NB4 (cell line): Measurements from ENCODE around the gene CERT1.

ENCODE experiments used
- DNase-seq: peaks from one replicate; pipeline ENCODE4 v3.0.0; 2010; ENCODE audit warnings: low read depth
- H3K4me3 ChIP-seq: one replicate; pipeline ENCODE4 v1.5.1; 2011; ENCODE audit warnings: mild to moderate bottlenecking, low read depth, low read length, moderate library complexity
- MYC ChIP-seq: IDR thresholded peaks from 2 replicates; pipeline ENCODE4 v1.6.1; 2011; ENCODE audit warnings: low read depth, low read length
- POLR2A ChIP-seq: IDR thresholded peaks from 2 replicates; pipeline ENCODE4 v1.6.1; 2011; ENCODE audit warnings: mild to moderate bottlenecking; ENCODE audit not compliant: insufficient read length; ENCODE audit errors: extremely low read depth
- TF ChIP-seq, protein P1 (sequence below): IDR thresholded peaks from 2 replicates; pipeline ENCODE4 v1.6.1; 2011; ENCODE audit warnings: low read depth, low read length
- TF ChIP-seq, protein P2 (sequence below): IDR thresholded peaks from one replicate; pipeline ENCODE4 v1.5.1; 2012; ENCODE audit warnings: low read depth, low read length

Gene CERT1

DNA sequence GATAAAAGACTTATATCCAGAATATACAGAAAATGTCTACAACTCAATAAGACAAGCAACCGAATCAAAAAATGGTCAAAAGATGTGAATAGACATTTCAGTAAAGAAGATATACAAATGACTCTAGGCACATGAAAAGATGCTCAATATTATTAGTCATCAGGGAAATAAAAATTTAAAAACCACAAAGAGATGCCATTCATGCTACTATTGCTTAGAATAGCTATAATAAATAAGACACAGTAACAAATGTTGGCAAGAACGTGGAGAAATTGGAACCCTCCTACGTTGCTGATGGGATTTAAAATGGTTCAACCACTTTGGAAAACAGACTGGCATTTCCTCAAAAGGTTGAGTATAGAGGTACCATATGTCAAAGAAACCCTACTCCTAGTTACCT is 40.0 kb upstream of the CERT1 start:
- TF ChIP-seq, protein P1, sequence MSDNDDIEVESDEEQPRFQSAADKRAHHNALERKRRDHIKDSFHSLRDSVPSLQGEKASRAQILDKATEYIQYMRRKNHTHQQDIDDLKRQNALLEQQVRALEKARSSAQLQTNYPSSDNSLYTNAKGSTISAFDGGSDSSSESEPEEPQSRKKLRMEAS: no peak
- TF ChIP-seq MYC (no peak), POLR2A (no peak)
- TF ChIP-seq, protein P2, sequence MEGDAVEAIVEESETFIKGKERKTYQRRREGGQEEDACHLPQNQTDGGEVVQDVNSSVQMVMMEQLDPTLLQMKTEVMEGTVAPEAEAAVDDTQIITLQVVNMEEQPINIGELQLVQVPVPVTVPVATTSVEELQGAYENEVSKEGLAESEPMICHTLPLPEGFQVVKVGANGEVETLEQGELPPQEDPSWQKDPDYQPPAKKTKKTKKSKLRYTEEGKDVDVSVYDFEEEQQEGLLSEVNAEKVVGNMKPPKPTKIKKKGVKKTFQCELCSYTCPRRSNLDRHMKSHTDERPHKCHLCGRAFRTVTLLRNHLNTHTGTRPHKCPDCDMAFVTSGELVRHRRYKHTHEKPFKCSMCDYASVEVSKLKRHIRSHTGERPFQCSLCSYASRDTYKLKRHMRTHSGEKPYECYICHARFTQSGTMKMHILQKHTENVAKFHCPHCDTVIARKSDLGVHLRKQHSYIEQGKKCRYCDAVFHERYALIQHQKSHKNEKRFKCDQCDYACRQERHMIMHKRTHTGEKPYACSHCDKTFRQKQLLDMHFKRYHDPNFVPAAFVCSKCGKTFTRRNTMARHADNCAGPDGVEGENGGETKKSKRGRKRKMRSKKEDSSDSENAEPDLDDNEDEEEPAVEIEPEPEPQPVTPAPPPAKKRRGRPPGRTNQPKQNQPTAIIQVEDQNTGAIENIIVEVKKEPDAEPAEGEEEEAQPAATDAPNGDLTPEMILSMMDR: no peak
- H3K4me3 ChIP-seq: no peak overlapping the region
- no peak for DNase-seq

DNA sequence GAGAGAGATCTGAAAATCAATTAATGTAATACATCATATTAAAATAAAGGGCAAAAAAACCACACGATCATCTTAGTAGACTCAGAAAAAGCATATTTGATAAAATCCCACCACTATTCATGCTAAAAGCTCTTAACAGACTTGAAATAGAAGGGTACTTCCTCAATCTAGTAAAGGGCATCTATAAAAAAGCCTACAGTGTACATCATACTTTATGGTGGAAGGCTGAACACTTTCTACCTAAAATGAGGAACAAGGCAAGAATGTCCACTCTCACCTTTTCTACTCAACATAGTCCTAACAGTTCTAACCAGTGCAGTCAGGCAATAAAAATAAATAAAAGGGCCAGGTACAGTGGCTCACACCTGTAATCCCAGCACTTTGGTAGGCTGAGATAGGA is 39.2 kb upstream of the CERT1 start:
- DNase-seq: peak; percentile 14
- TF ChIP-seq, protein P1: no peak
- TF ChIP-seq, protein P2: no peak
- TF ChIP-seq POLR2A: no peak
- no peak for TF ChIP-seq MYC
- H3K4me3 ChIP-seq: no peak overlapping the region

DNA sequence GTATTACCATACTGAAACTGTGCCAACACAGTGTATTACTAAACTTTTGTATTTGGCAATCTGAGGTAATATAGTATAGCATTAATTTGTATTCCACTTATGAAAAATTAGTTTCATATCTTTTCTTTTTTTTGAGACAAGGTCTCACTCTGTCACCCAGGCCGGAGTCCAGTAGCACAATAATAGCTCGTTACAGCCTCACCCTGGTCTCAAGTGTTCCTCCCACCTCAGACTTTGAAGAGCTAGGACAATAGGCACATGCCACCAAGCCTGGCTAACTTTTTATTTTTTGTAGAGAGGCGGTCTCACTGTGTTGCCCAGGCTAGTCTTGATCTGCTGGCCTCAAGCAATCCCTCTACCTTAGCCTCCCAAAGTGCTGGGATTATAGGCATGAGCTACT is 36.4 kb upstream of the CERT1 start:
- TF ChIP-seq, protein P1: no peak
- TF ChIP-seq MYC: no peak
- TF ChIP-seq, protein P2: no peak
- no peak for TF ChIP-seq POLR2A
- no peak for DNase-seq

DNA sequence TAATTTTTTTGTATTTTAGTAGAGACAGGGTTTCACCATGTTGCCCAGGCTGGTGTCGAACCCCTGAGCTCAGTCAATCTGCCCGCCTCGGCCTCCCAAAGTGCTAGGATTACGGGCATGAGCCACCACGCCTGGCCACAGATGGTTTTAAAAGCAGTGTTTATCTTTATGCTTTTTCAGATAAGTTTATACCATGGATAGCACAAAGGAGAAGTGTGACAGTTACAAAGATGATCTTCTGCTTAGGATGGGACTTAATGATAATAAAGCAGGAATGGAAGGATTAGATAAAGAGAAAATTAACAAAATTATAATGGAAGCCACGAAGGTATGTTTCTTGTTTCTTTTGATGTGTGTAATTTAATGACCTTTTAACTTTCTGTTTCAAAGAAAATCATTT is 35.4 kb upstream of the CERT1 start:
- no peak for DNase-seq
- H3K4me3 ChIP-seq: no peak overlapping the region
- TF ChIP-seq, protein P1: no peak
- TF ChIP-seq, protein P2: no peak
- no peak for TF ChIP-seq MYC
- no peak for TF ChIP-seq POLR2A

More for the DNA sequence above, 36.4 kb upstream of the CERT1 start:
- no peak overlapping the region for H3K4me3 ChIP-seq

DNA sequence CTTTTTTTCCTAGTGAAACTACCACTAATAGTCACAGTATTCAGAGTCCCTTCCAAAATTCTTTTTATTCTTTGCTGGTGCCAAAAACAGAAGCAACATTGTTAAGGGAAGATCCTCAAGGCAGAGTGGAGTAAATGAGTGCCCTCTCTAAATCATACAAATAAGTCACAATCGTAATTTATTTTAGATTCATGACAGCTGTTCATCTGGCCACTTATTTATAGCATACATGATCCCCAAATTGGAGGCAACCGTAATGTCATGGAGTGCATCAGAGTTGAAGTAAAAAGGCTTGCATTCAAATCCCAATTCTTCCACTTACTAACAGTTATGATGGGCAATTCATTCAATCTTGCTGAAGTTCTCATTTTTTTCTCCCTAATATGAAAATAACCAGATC is 33.7 kb upstream of the CERT1 start:
- H3K4me3 ChIP-seq: no peak overlapping the region
- no peak for DNase-seq
- TF ChIP-seq MYC: no peak
- TF ChIP-seq, protein P2: no peak
- TF ChIP-seq POLR2A: no peak
- TF ChIP-seq, protein P1: no peak

DNA sequence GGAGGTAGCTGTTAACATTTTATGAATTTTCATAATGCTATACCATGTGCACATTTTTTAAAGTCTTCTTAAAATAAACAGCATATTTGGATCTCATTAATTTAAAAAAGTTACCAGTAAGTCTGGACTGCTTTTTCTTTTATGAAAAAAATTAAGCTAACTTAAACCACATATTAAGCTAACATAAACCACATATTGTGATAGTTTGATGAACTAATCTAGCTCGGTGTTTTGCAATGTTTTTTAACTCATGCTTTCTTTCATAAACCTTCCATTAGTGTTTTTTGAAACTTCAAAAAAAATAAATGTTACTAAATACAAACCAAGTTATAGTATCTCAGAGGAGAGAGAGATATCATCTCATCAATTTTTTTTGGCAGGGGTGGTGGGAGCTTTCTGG is 26.8 kb upstream of the CERT1 start:
- TF ChIP-seq MYC (no peak), POLR2A (no peak)
- TF ChIP-seq, protein P1: no peak
- TF ChIP-seq, protein P2: no peak
- no peak overlapping the region for H3K4me3 ChIP-seq
- DNase-seq: no peak
